GM19467 (cell line): ENCODE data around the gene CAND2.

Experiments
- ATAC-seq: cut with Tn5 transposase; IDR thresholded peaks from one replicate; pipeline ENCODE4 v1.9.1; 2021; ENCODE audit warnings: mild to moderate bottlenecking, moderate library complexity; ENCODE audit not compliant: unreplicated experiment

Gene CAND2

GRCh38 chr3:12796171-12797123 lies at the start of gene CAND2:
TSS of gene CAND2 (plus strand) at chr3:12796680. CDS start at chr3:12796721, 41 bp downstream.
- ATAC-seq = no peak

- ATAC-seq = no peak
Observed at GRCh38 chr3:12748477-12748876, 48.0 kb upstream of the CAND2 start.

- ATAC-seq = no peak
Observed at GRCh38 chr3:12750223-12750622, 46.3 kb upstream of the CAND2 start.

- no peak for ATAC-seq
Observed at GRCh38 chr3:12750658-12751071, 45.8 kb upstream of the CAND2 start.

- no peak for ATAC-seq
Observed at GRCh38 chr3:12751571-12751970, 44.9 kb upstream of the CAND2 start.

- ATAC-seq = no peak
Observed at GRCh38 chr3:12752102-12752501, 44.4 kb upstream of the CAND2 start.

GRCh38 chr3:12752809-12753208 lies 43.7 kb upstream of the CAND2 start:
- no peak for ATAC-seq

GRCh38 chr3:12753275-12754028 lies 43.0 kb upstream of the CAND2 start:
- no peak for ATAC-seq

- ATAC-seq = no peak
Observed at GRCh38 chr3:12754313-12754712, 42.2 kb upstream of the CAND2 start.

- ATAC-seq = no peak
Observed at GRCh38 chr3:12755754-12756153, 40.7 kb upstream of the CAND2 start.

GRCh38 chr3:12756175-12756574 lies 40.3 kb upstream of the CAND2 start:
- no peak for ATAC-seq

GRCh38 chr3:12756635-12757034 lies 39.8 kb upstream of the CAND2 start:
- no peak for ATAC-seq

GRCh38 chr3:12758025-12758781 lies 38.3 kb upstream of the CAND2 start:
- no peak for ATAC-seq

GRCh38 chr3:12759097-12759679 lies 37.3 kb upstream of the CAND2 start, which contains the start of gene TMEM40:
TSS of gene TMEM40 (minus strand) at chr3:12759259. CDS start at chr3:12749832, 9,427 bp downstream.
- no peak for ATAC-seq

- no peak for ATAC-seq
Observed at GRCh38 chr3:12759693-12760565, 36.6 kb upstream of the CAND2 start.

GRCh38 chr3:12764171-12764776 lies 32.2 kb upstream of the CAND2 start:
- no peak for ATAC-seq

- ATAC-seq = no peak
Observed at GRCh38 chr3:12766541-12766940, 29.9 kb upstream of the CAND2 start.

GRCh38 chr3:12768579-12769527 lies 27.6 kb upstream of the CAND2 start:
- no peak for ATAC-seq
